Measurements from ENCODE around the gene HES3.
"Not testable (repeated sequence)": the region's sequence is repeated elsewhere in the genome, so short reads cannot be mapped to it uniquely, and the experiment has no call there.

Gene HES3

DNA sequence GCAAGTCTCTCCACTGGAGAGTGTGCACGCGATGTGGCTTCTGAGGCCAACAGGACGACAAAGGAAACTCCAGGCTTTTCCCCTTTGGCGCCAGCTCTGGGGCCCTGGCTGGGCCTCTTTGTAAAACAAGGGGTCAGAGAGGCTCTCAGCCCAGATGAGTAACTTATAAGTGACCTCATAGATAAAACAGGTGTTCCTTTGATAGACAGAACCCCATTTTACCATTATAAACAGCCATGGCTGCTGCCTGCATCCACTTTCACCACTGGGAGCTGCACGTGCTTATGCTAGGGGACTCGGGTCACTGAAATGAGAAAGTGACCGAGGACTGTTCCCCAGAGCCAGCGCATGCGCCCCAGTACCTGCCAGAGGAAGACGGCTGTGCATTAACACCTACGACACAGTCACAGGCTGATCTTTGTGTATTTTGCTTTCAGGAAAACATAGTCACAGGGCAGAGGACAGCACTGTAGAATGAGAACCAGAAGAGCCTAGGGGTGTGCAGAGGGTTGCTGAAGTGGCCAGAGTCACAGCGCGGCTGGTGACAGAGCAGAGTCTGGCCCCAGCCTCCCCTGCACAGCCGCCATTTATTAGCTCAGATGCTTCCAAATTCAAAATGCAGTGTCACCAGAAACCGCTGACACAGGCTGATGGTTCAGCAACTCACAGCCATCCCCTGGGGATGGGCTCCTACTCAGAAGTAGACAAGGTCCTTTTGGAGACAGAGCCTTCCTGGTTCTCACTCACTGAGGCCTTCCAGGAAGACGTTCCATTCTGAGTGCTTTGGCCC is 25.4 kb upstream of the HES3 start:
- in situ Hi-C loops (cut with MboI; ENCODE audit: low sequenced_read_pairs), result no loop called here

DNA sequence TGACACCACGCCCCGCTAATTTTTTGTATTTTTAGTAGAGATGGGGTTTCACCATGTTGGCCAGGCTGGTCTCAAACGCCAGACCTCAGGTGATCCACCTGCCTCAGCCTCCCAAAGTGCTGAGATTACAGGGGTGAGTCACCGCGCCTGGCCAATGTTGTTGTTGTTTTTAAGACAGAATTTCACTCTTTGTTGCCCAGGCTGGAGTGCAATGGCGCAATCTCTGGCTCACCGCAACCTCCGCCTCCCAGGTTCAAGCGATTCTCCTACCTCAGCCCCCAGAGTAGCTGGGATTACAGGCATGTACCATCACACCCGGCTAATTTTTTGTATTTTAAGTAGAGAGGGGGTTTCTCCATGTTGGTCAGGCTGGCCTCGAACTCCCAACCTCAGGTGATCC is 24.3 kb upstream of the HES3 start:
- in situ Hi-C loops (cut with MboI; ENCODE audit: low sequenced_read_pairs), result not testable (repeated sequence)

GRCh38 chr1:6220236-6220635 is 23.7 kb upstream of the HES3 start:
- in situ Hi-C loops (cut with MboI; ENCODE audit: low sequenced_read_pairs), result no loop called here

GRCh38 chr1:6221210-6221784 is 22.7 kb upstream of the HES3 start:
- in situ Hi-C loops (cut with MboI; ENCODE audit: low sequenced_read_pairs), result no loop called here

DNA sequence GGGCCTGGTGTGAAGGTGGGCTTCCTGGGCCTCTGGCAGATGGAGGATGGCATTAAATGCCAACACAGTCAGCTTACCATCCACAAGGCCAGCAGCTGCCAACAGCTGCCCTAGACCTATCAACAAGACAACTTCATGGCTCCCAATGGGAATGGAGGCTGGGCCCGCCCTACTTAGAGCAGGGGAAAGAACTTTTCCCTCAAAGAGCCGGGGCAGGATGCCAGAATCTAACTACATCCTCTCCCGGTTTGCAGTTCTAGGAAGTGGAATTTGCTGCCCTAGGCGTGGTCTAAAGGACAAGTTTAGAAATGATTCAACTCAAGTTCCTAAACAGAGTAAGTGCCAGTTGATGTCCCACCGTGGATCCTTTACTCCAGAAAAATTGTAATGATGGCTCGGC is 21.3 kb upstream of the HES3 start:
- in situ Hi-C loops (cut with MboI; ENCODE audit: low sequenced_read_pairs), result no loop called here

DNA sequence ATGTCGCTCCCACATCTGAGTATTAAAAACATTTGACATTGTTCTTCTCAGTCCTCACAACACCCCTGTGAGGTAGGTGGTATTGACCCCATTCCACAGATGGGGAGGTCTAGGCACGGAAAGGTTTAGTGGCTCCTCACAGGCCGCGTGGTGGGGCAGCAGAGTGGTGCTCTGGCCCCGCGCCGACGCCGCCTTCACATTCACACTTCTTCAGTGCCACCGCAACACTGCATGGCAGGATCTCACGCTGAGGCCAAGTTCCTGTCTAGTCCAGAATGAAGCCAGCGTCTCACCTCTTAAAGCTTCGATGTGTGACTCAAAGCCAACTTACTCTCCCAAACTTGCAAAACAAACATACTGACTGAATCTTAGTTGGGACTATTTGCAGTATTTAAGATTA is 20.4 kb upstream of the HES3 start:
- in situ Hi-C loops (cut with MboI; ENCODE audit: low sequenced_read_pairs), result no loop called here

GRCh38 chr1:6224718-6225117 is 19.3 kb upstream of the HES3 start:
- in situ Hi-C loops (cut with MboI; ENCODE audit: low sequenced_read_pairs), result no loop called here

GRCh38 chr1:6225651-6226050 is 18.3 kb upstream of the HES3 start:
- in situ Hi-C loops (cut with MboI; ENCODE audit: low sequenced_read_pairs), result no loop called here

DNA sequence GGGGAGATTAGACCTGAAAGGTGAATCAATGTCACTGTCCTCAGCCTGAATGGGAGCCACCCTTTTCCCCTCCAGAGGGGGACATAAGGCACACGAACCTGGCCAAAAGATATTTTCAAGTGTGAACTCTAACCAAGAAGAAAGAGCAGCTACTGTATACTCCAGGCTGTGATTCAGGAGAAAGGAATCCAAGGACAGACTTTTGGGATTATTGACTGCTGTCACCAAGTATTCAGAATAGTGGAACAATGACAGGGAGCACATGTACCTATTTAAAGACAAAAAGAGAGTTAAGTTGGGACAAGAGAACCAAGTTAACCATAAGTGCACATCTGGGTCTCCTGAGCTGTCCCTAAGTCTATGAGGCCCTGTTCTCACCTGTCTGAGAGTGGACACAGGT is 10.6 kb upstream of the HES3 start:
- in situ Hi-C loops (cut with MboI; ENCODE audit: low sequenced_read_pairs), result no loop called here

GRCh38 chr1:6234502-6235295 is 9.3 kb upstream of the HES3 start:
- in situ Hi-C loops (cut with MboI; ENCODE audit: low sequenced_read_pairs), result no loop called here

- in situ Hi-C loops (cut with MboI; ENCODE audit: low sequenced_read_pairs), result no loop called here
These were observed 8.7 kb upstream of the HES3 start for GRCh38 chr1:6235296-6235677.

DNA sequence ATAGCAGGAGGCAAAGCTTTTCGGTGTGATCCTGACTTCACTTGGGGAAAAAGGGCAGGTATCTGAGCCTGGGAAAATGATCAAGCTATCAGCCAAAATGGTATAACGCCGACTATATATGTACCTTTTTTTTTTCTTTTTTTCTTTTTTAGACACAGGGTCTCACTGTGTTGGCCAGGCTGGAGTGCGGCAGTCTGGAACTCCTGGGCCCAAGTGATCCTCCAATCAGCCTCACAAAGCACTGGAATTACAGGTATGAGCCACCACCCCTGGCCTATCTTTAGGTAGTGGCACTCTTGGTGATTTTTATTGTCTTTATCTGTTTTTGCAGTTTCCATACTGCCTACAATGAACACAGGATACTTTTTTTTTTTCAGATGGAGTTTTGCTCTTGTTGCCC is 6.9 kb upstream of the HES3 start:
- in situ Hi-C loops (cut with MboI; ENCODE audit: low sequenced_read_pairs), result no loop called here

DNA sequence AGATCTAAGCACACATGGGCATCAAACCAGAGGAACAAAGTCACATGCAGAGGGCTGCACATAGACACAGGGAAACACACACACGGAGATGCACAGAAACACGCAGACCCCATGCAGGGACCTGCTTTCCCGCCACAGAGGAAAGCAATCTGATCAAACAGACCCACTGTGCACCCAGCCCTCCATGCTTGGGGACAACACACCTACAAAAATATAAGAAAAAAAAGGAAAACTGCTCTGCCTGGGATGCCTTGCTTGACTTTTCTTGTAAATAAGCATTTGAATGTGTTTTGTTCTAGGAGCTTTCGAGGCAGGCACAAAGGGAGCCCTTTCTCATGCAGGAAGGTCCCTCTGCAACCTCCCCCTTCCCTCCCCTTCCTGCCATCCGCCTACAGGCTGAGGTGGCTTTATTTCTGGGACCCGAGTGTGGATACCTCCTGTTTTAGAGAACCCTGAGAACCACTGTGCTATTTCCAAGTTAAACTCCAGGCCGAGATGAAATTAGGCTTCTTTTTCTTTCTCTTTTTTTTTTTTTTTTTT is 4.7 kb upstream of the HES3 start:
- in situ Hi-C loops (cut with MboI; ENCODE audit: low sequenced_read_pairs), result no loop called here

DNA sequence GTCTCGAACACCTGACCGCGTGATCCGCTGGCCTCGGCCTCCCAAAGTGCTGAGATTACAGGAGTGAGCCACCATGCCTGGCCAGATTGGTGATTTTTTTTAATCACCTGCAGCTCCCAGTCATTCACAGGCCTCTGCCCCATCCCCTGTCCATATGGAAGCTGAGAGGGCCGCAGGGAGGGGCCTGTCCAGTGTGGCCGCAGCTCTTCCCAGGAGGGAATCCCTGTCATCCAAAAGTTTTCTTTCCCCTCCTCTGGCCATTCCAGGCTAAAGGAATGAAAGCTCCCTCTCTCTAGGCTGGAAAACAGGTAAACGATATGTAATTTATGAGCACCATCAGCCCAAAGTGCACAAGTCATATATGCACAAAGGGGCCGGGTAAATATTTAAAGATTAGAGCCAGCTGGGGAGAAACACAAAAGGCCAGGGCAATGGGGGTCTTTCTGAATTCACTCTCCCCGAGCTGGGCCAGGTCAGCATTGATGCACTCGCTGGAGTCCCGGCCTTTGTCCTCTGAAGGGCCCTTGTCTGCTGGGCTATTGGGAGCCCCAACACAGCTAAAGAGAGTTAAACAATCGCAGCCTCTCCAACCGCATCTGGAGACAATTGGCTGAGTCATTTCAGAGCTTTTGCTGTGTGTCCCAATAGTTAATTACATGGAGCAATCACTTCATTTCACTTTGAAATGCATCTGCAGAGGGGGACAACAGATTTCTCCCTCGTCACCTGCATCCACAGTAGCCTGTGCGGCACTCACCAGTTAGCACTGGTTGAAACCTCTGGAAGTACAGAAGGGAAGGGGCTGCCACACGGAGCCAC is 3.8 kb upstream of the HES3 start:
- in situ Hi-C loops (cut with MboI; ENCODE audit: low sequenced_read_pairs), result no loop called here

GRCh38 chr1:6241107-6241886 is 2.7 kb upstream of the HES3 start:
- in situ Hi-C loops (cut with MboI; ENCODE audit: low sequenced_read_pairs), result no loop called here

- in situ Hi-C loops (cut with MboI; ENCODE audit: low sequenced_read_pairs), result no loop called here
These were observed 1.9 kb upstream of the HES3 start for GRCh38 chr1:6241887-6242740.

GRCh38 chr1:6243053-6243834 is 735 bp upstream of the HES3 start:
- in situ Hi-C loops (cut with MboI; ENCODE audit: low sequenced_read_pairs), result no loop called here

GRCh38 chr1:6244401-6245049 is 546 bp downstream of the HES3 start:
- in situ Hi-C loops (cut with MboI; ENCODE audit: low sequenced_read_pairs), result no loop called here
